ENCODE data around the gene RRN3. TPM values are rescaled to one million over a fixed set of nuclear protein-coding genes. Genes with fewer than 3 reads are reported as not detected.
"Not testable (repeated sequence)": the region's sequence is repeated elsewhere in the genome, so short reads cannot be mapped to it uniquely, and the experiment has no call there.

RRN3 gene
- total RNA-seq, 1 experiment from 2014 or later = 39.3 TPM

- peak; percentile 72 for DNase-seq (ENCODE audit: low spot score)
- intact Hi-C loops (cut with micrococcal nuclease; ENCODE audit: unreplicated experiment); CTCF ChIA-PET; H3K4me3 ChIP-seq (ENCODE audit: low read depth, low read length, poor library complexity, severe bottlenecking); BruUV-seq (replicated peaks); H3K27me3 ChIP-seq (replicated peaks; ENCODE audit: insufficient read depth, low read depth, low read length, poor library complexity); H3K9me3 ChIP-seq (ENCODE audit: low read depth, low read length, poor library complexity, severe bottlenecking): not testable (repeated sequence)
- peak overlapping the region; percentile 7 for H3K27ac ChIP-seq (ENCODE audit: low read depth, low read length, poor library complexity, severe bottlenecking)
- H3K36me3 ChIP-seq (ENCODE audit: insufficient read depth, low read length, poor library complexity, severe bottlenecking) = peaks cover 36% of the 10 kb centered on the region
- TF ChIP-seq CTCF (conservative IDR thresholded peaks at IDR 0.05; ENCODE audit: low read depth, low read length) = peak; percentile 74
- POLR2A ChIA-PET (ENCODE audit: low non-redundant PET) = interaction anchor here (0.6 kb wide), 1 partner anchor 31 kb away, joined by 3 read pairs; no protein-coding TSS in a partner anchor
- peaks cover 31% of the 10 kb centered on the region for H3K4me1 ChIP-seq (ENCODE audit: insufficient read depth, low read length, poor library complexity, severe bottlenecking)
These were observed 71.9 kb downstream of the RRN3 start for GRCh38 chr16:15022194-15022593.

- Histone ChIP-seq H3K4me1 (ENCODE audit: insufficient read depth, low read length, poor library complexity, severe bottlenecking) (peaks cover 38% of the 10 kb centered on the region), H3K27ac (ENCODE audit: low read depth, low read length, poor library complexity, severe bottlenecking) (peak overlapping the region; percentile 7), H3K36me3 (ENCODE audit: insufficient read depth, low read length, poor library complexity, severe bottlenecking) (peaks cover 44% of the 10 kb centered on the region)
- intact Hi-C loops (cut with micrococcal nuclease; ENCODE audit: unreplicated experiment); BruUV-seq (replicated peaks); DNase-seq (ENCODE audit: low spot score); CTCF ChIA-PET; H3K4me3 ChIP-seq (ENCODE audit: low read depth, low read length, poor library complexity, severe bottlenecking); H3K27me3 ChIP-seq (replicated peaks; ENCODE audit: insufficient read depth, low read depth, low read length, poor library complexity); H3K9me3 ChIP-seq (ENCODE audit: low read depth, low read length, poor library complexity, severe bottlenecking); POLR2A ChIA-PET (ENCODE audit: low non-redundant PET): not testable (repeated sequence)
These were observed 72.6 kb downstream of the RRN3 start for GRCh38 chr16:15021429-15021828.

GRCh38 chr16:15016951-15017580, 77.0 kb downstream of the RRN3 start:
- CTCF ChIA-PET; H3K9me3 ChIP-seq (ENCODE audit: low read depth, low read length, poor library complexity, severe bottlenecking); H3K4me3 ChIP-seq (ENCODE audit: low read depth, low read length, poor library complexity, severe bottlenecking); H3K27me3 ChIP-seq (replicated peaks; ENCODE audit: insufficient read depth, low read depth, low read length, poor library complexity); POLR2A ChIA-PET (ENCODE audit: low non-redundant PET); intact Hi-C loops (cut with micrococcal nuclease; ENCODE audit: unreplicated experiment); DNase-seq (ENCODE audit: low spot score): not testable (repeated sequence)
- TSS peak; percentile 16 for BruUV-seq (replicated peaks)
- H3K4me1 ChIP-seq (ENCODE audit: insufficient read depth, low read length, poor library complexity, severe bottlenecking) = peaks cover 39% of the 10 kb centered on the region
- H3K27ac ChIP-seq (ENCODE audit: low read depth, low read length, poor library complexity, severe bottlenecking) = peak overlapping the region; percentile 98
- H3K36me3 ChIP-seq (ENCODE audit: insufficient read depth, low read length, poor library complexity, severe bottlenecking) = peaks cover 34% of the 10 kb centered on the region

- Histone ChIP-seq H3K36me3 (ENCODE audit: insufficient read depth, low read length, poor library complexity, severe bottlenecking) (peaks cover 33% of the 10 kb centered on the region), H3K27ac (ENCODE audit: low read depth, low read length, poor library complexity, severe bottlenecking) (peak overlapping the region; percentile 98), H3K4me1 (ENCODE audit: insufficient read depth, low read length, poor library complexity, severe bottlenecking) (peaks cover 32% of the 10 kb centered on the region)
- H3K9me3 ChIP-seq (ENCODE audit: low read depth, low read length, poor library complexity, severe bottlenecking); POLR2A ChIA-PET (ENCODE audit: low non-redundant PET); BruUV-seq (replicated peaks); CTCF ChIA-PET; DNase-seq (ENCODE audit: low spot score); intact Hi-C loops (cut with micrococcal nuclease; ENCODE audit: unreplicated experiment); H3K27me3 ChIP-seq (replicated peaks; ENCODE audit: insufficient read depth, low read depth, low read length, poor library complexity); H3K4me3 ChIP-seq (ENCODE audit: low read depth, low read length, poor library complexity, severe bottlenecking): not testable (repeated sequence)
These were observed 77.7 kb downstream of the RRN3 start for GRCh38 chr16:15016354-15016753.

GRCh38 chr16:15015671-15016070, 78.4 kb downstream of the RRN3 start:
- POLR2A ChIA-PET (ENCODE audit: low non-redundant PET); DNase-seq (ENCODE audit: low spot score); H3K27me3 ChIP-seq (replicated peaks; ENCODE audit: insufficient read depth, low read depth, low read length, poor library complexity); CTCF ChIA-PET; H3K9me3 ChIP-seq (ENCODE audit: low read depth, low read length, poor library complexity, severe bottlenecking); BruUV-seq (replicated peaks); H3K4me3 ChIP-seq (ENCODE audit: low read depth, low read length, poor library complexity, severe bottlenecking); intact Hi-C loops (cut with micrococcal nuclease; ENCODE audit: unreplicated experiment): not testable (repeated sequence)
- Histone ChIP-seq H3K4me1 (ENCODE audit: insufficient read depth, low read length, poor library complexity, severe bottlenecking) (peaks cover 32% of the 10 kb centered on the region), H3K27ac (ENCODE audit: low read depth, low read length, poor library complexity, severe bottlenecking) (peak overlapping the region; percentile 98), H3K36me3 (ENCODE audit: insufficient read depth, low read length, poor library complexity, severe bottlenecking) (peaks cover 29% of the 10 kb centered on the region)

GRCh38 chr16:15012941-15013340, 81.1 kb downstream of the RRN3 start:
- CTCF ChIA-PET; DNase-seq (ENCODE audit: low spot score); H3K4me3 ChIP-seq (ENCODE audit: low read depth, low read length, poor library complexity, severe bottlenecking); BruUV-seq (replicated peaks); intact Hi-C loops (cut with micrococcal nuclease; ENCODE audit: unreplicated experiment); H3K9me3 ChIP-seq (ENCODE audit: low read depth, low read length, poor library complexity, severe bottlenecking); POLR2A ChIA-PET (ENCODE audit: low non-redundant PET); H3K27me3 ChIP-seq (replicated peaks; ENCODE audit: insufficient read depth, low read depth, low read length, poor library complexity): not testable (repeated sequence)
- H3K36me3 ChIP-seq (ENCODE audit: insufficient read depth, low read length, poor library complexity, severe bottlenecking) = peaks cover 31% of the 10 kb centered on the region
- H3K27ac ChIP-seq (ENCODE audit: low read depth, low read length, poor library complexity, severe bottlenecking) = peak overlapping the region; percentile 25
- peaks cover 37% of the 10 kb centered on the region for H3K4me1 ChIP-seq (ENCODE audit: insufficient read depth, low read length, poor library complexity, severe bottlenecking)

Data from A673 (cell line).